H9 (cell line): ENCODE data around the gene GOLGA6L6. TPM values are rescaled to one million over a fixed set of nuclear protein-coding genes. Genes with fewer than 3 reads are reported as not detected.
"Not testable (repeated sequence)": the region's sequence is repeated elsewhere in the genome, so short reads cannot be mapped to it uniquely, and the experiment has no call there.

Experiments used
- DNase-seq: peaks from one replicate; pipeline ENCODE4 v3.0.0-alpha.2; 2017
- H2AFZ ChIP-seq: one replicate; pipeline ENCODE4 v1.6.1; 2013; ENCODE audit warnings: mild to moderate bottlenecking, low read length, control low read depth, moderate library complexity
- H2AK5ac ChIP-seq: 2 replicates; pipeline ENCODE4 v1.6.1; 2013; ENCODE audit warnings: low read length, control low read depth, mixed read lengths; ENCODE audit not compliant: insufficient read length
- H2BK120ac ChIP-seq: one replicate; pipeline ENCODE4 v1.6.1; 2013; ENCODE audit warnings: low read depth, mild to moderate bottlenecking, low read length, control low read depth, inconsistent platforms; ENCODE audit not compliant: poor library complexity, severe bottlenecking
- H2BK12ac ChIP-seq: 2 replicates; pipeline ENCODE4 v1.6.1; 2013; ENCODE audit warnings: low read length, control low read depth, mixed read lengths, low read depth; ENCODE audit not compliant: insufficient read length
- H2BK15ac ChIP-seq: 2 replicates; pipeline ENCODE4 v1.6.1; 2013; ENCODE audit warnings: low read depth, low read length, control low read depth
- H2BK20ac ChIP-seq: one replicate; pipeline ENCODE4 v1.6.1; 2013; ENCODE audit warnings: low read depth, mild to moderate bottlenecking, low read length, control low read depth, inconsistent platforms; ENCODE audit not compliant: poor library complexity, severe bottlenecking
- H2BK5ac ChIP-seq: 2 replicates; pipeline ENCODE4 v1.6.1; 2013; ENCODE audit warnings: low read length, control low read depth, mixed read lengths; ENCODE audit not compliant: insufficient read length
- H3K14ac ChIP-seq: 2 replicates; pipeline ENCODE4 v1.6.1; 2013; ENCODE audit warnings: low read length, control low read depth; ENCODE audit not compliant: insufficient read depth
- H3K18ac ChIP-seq: 2 replicates; pipeline ENCODE4 v1.6.1; 2013; ENCODE audit warnings: low read depth, mild to moderate bottlenecking, mixed read lengths, low read length, control low read depth; ENCODE audit not compliant: insufficient read length
- H3K23ac ChIP-seq: 2 replicates; pipeline ENCODE4 v1.6.1; 2013; ENCODE audit warnings: low read length, control low read depth, mixed read lengths, low read depth; ENCODE audit not compliant: insufficient read length
- H3K23me2 ChIP-seq: 2 replicates; pipeline ENCODE4 v1.6.1; 2013; ENCODE audit warnings: low read depth, mild to moderate bottlenecking, mixed read lengths, low read length, control low read depth; ENCODE audit not compliant: insufficient read length, poor library complexity, severe bottlenecking
- H3K27ac ChIP-seq: 2 replicates; pipeline ENCODE4 v1.5.1; 2013; ENCODE audit warnings: low read length, control low read depth, mixed read lengths, low read depth; ENCODE audit not compliant: insufficient read length
- H3K27me3 ChIP-seq: 2 replicates; pipeline ENCODE4 v1.6.1; 2013; ENCODE audit warnings: low read length, control low read depth, inconsistent platforms; ENCODE audit not compliant: insufficient read depth
- H3K4ac ChIP-seq: 2 replicates; pipeline ENCODE4 v1.6.1; 2013; ENCODE audit warnings: low read depth, mild to moderate bottlenecking, control low read depth, inconsistent platforms, low read length, moderate library complexity
- H3K4me1 ChIP-seq: 2 replicates; pipeline ENCODE4 v1.6.1; 2013; ENCODE audit warnings: low read length, control low read depth, inconsistent platforms; ENCODE audit not compliant: insufficient read depth
- H3K4me2 ChIP-seq: 2 replicates; pipeline ENCODE4 v1.6.1; 2013; ENCODE audit warnings: low read length, control low read depth, mixed read lengths; ENCODE audit not compliant: insufficient read length, insufficient read depth
- H3K56ac ChIP-seq: 2 replicates; pipeline ENCODE4 v1.6.1; 2013; ENCODE audit warnings: low read depth, mild to moderate bottlenecking, mixed read lengths, low read length, control low read depth; ENCODE audit not compliant: insufficient read length
- H3K79me1 ChIP-seq: 2 replicates; pipeline ENCODE4 v1.6.1; 2013; ENCODE audit warnings: low read depth, mild to moderate bottlenecking, moderate library complexity, low read length, control low read depth, inconsistent platforms; ENCODE audit not compliant: insufficient read depth, poor library complexity, severe bottlenecking
- H3K79me2 ChIP-seq: 2 replicates; pipeline ENCODE4 v1.6.1; 2013; ENCODE audit warnings: low read length, control low read depth, inconsistent platforms; ENCODE audit not compliant: insufficient read depth
- H3K9ac ChIP-seq: 2 replicates; pipeline ENCODE4 v1.6.1; 2013; ENCODE audit warnings: low read length, control low read depth, mixed read lengths; ENCODE audit not compliant: insufficient read length; ENCODE audit errors: extremely low read depth
- H3K9me3 ChIP-seq: one replicate; pipeline ENCODE4 v1.6.1; 2013; ENCODE audit warnings: low read depth, low read length, inconsistent platforms; ENCODE audit not compliant: control insufficient read depth
- H3T11ph ChIP-seq: one replicate; pipeline ENCODE4 v1.6.1; 2013; ENCODE audit warnings: mild to moderate bottlenecking, low read length, control low read depth, inconsistent platforms
- H4K20me1 ChIP-seq: one replicate; pipeline ENCODE4 v1.6.1; 2013; ENCODE audit not compliant: control insufficient read depth, insufficient read length, insufficient read depth
- H4K5ac ChIP-seq: 2 replicates; pipeline ENCODE4 v1.6.1; 2013; ENCODE audit warnings: low read depth, mild to moderate bottlenecking, mixed read lengths, low read length, control low read depth; ENCODE audit not compliant: insufficient read length
- H4K8ac ChIP-seq: replicated peaks from 2 replicates; pipeline ENCODE4 v1.6.1; 2013; ENCODE audit warnings: low read length, control low read depth, mixed read lengths, low read depth; ENCODE audit not compliant: insufficient read length
- H4K91ac ChIP-seq: 2 replicates; pipeline ENCODE4 v1.6.1; 2013; ENCODE audit warnings: low read depth, mild to moderate bottlenecking, moderate library complexity, mixed read lengths, low read length, control low read depth; ENCODE audit not compliant: insufficient read length
- H3K27ac Mint-ChIP-seq, 3 experiments: 2 replicates in 2 of 3; 3 replicates in 1 of 3; pipeline ENCODE4 v1.8.0; 2020 to 2021; ENCODE audit warnings: mixed read lengths in 3 of 3, mild to moderate bottlenecking in 1 of 3, moderate library complexity in 1 of 3
- H3K27me3 Mint-ChIP-seq: 2 replicates; pipeline ENCODE4 v1.8.0; 2021; ENCODE audit warnings: low read depth, mild to moderate bottlenecking, moderate library complexity, mixed read lengths
- H3K36me3 Mint-ChIP-seq, 3 experiments: 2 replicates in 2 of 3; 3 replicates in 1 of 3; pipeline ENCODE4 v1.8.0; 2020 to 2021; ENCODE audit warnings: low read depth in 3 of 3, mixed read lengths in 3 of 3; ENCODE audit not compliant: insufficient read depth in 1 of 3
- H3K4me1 Mint-ChIP-seq, 2 experiments: 2 replicates each; pipeline ENCODE4 v1.8.0; 2020; ENCODE audit warnings: mixed read lengths in 2 of 2
- H3K4me3 Mint-ChIP-seq, 2 experiments: 2 replicates in 1 of 2; 3 replicates in 1 of 2; pipeline ENCODE4 v1.8.0; 2020 to 2021; ENCODE audit warnings: mild to moderate bottlenecking in 2 of 2, mixed read lengths in 2 of 2, moderate library complexity in 1 of 2
- H3K9me3 Mint-ChIP-seq, 2 experiments: 2 replicates in 1 of 2; 3 replicates in 1 of 2; pipeline ENCODE4 v1.8.0; 2020; ENCODE audit warnings: mild to moderate bottlenecking in 2 of 2, mixed read lengths in 2 of 2, moderate library complexity in 1 of 2
- WGBS: extraction: QIAGEN DNeasy Blood & Tissue Kit; methylation state at CpG from one replicate; pipeline ENCODE4 v1.1.7; 2013; ENCODE audit warnings: missing lambda C conversion rate, low lambda C conversion rate, mixed read lengths; ENCODE audit not compliant: insufficient read length; ENCODE audit errors: extremely low coverage; 5-methylcytosine and 5-hydroxymethylcytosine counted together
- total RNA-seq: library from RNA; stranded (reverse); gene quantifications from 2 replicates; pipeline ENCODE4 v1.2.1, GENCODE V29; 2021

The GOLGA6L6 gene
- total RNA-seq, 1 experiment from 2014 or later, result not detected

DNA sequence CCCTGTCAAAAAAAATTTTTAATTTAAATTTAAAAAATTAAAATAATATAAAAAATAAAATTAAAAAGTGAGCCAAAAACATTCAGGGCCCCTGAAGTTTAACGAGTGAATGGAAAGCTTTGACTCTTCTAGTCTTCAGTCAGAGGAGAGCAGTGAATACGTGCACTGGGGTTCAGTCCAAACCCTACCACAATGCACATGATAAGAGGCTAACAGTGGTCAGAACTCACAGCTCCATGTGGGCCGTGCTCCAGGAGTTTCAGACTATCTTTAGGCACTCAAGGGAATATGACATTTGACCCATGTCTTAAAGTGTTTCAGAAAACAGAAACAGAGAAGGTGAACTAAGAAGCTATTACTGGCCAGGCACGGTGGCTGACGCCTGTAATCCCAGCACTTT is 48.6 kb downstream of the GOLGA6L6 start:
- H3K9me3 Mint-ChIP-seq, H4K20me1 ChIP-seq, H3K27me3 ChIP-seq, H3K14ac ChIP-seq, H2BK12ac ChIP-seq, H3K23me2 ChIP-seq, H2AFZ ChIP-seq, H4K5ac ChIP-seq, H3K56ac ChIP-seq, H3K4me1 Mint-ChIP-seq, H3K4ac ChIP-seq, H2AK5ac ChIP-seq, H3K36me3 Mint-ChIP-seq, H2BK15ac ChIP-seq, H3K4me2 ChIP-seq, H3K23ac ChIP-seq, H3K27ac ChIP-seq, DNase-seq, H3K18ac ChIP-seq, H2BK120ac ChIP-seq, H3T11ph ChIP-seq, H4K8ac ChIP-seq, H4K91ac ChIP-seq, H2BK5ac ChIP-seq, H3K4me1 ChIP-seq, H3K27me3 Mint-ChIP-seq, H3K79me2 ChIP-seq, H3K9ac ChIP-seq, H2BK20ac ChIP-seq, H3K4me3 Mint-ChIP-seq, H3K79me1 ChIP-seq, H3K9me3 ChIP-seq, H3K27ac Mint-ChIP-seq: not testable (repeated sequence)
- WGBS, result no CpG with 5 or more reads among the region's 5 CpGs

DNA sequence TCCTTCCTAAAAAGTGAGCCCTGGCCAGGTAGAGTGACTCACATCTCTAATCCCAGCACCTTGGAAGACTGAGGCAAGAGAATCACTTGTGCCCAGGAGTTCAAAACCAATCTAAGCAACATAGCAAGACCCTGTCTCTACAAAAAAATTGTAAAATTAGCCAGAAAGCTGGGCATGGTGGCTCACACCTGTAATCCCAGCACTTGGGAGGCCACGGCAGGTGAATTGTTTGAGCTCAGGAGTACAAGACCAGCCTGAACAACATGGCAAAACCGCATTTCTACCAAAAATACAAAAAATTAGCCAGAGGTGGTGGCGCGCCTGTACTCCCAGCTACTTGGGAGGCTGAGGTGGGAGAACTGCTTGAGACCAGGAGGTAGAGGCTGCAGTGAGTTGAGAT is 49.0 kb downstream of the GOLGA6L6 start:
- H3T11ph ChIP-seq, H2BK12ac ChIP-seq, H2AFZ ChIP-seq, H3K36me3 Mint-ChIP-seq, H2BK120ac ChIP-seq, H3K4me1 Mint-ChIP-seq, H4K91ac ChIP-seq, H3K18ac ChIP-seq, H3K4me2 ChIP-seq, H3K4ac ChIP-seq, H3K79me2 ChIP-seq, H3K9me3 Mint-ChIP-seq, H3K56ac ChIP-seq, H3K79me1 ChIP-seq, H3K9me3 ChIP-seq, H4K5ac ChIP-seq, H3K23ac ChIP-seq, H4K8ac ChIP-seq, H4K20me1 ChIP-seq, H3K14ac ChIP-seq, H3K27me3 ChIP-seq, H3K27ac ChIP-seq, H3K27ac Mint-ChIP-seq, H3K4me1 ChIP-seq, H3K27me3 Mint-ChIP-seq, H2BK15ac ChIP-seq, H3K9ac ChIP-seq, H2BK5ac ChIP-seq, H2BK20ac ChIP-seq, H3K23me2 ChIP-seq, H3K4me3 Mint-ChIP-seq, H2AK5ac ChIP-seq, DNase-seq: not testable (repeated sequence)
- no CpG with 5 or more reads among the region's 4 CpGs for WGBS
